Activated naive CD4-positive, alpha-beta T cell treated with anti-CD3 and anti-CD28 coated beads, Interleukin-2, amount 10 ng/mL, durations not matched to agents 7 days and 5 days (primary cell): ENCODE measurements around the gene SUV39H1.
A peak's percentile ranks its signal among the peaks of the same experiment; 100 is the strongest.
"Not testable (repeated sequence)": the region's sequence is repeated elsewhere in the genome, so short reads cannot be mapped to it uniquely, and the experiment has no call there.

ENCODE experiments used
- CTCF ChIA-PET: fragments of 350-600 bp; sonication (Branson Sonifier 250); formaldehyde crosslinking; loops from one replicate; lab custom pipeline; 2021; ENCODE audit warnings: antibody characterized with exemption; lab: Charles Lee
- DNase-seq: peaks from one replicate; pipeline ENCODE4 v3.0.0-alpha.2; 2020
- H3K27ac Mint-ChIP-seq: one replicate; pipeline ENCODE4 v1.8.0; 2021; ENCODE audit warnings: mild to moderate bottlenecking, moderate library complexity, mixed read lengths
- H3K27me3 Mint-ChIP-seq: one replicate; pipeline ENCODE4 v1.8.0; 2021; ENCODE audit warnings: mild to moderate bottlenecking, mixed read lengths
- H3K36me3 Mint-ChIP-seq: one replicate; pipeline ENCODE4 v1.8.0; 2021; ENCODE audit warnings: mixed read lengths
- H3K4me1 Mint-ChIP-seq: one replicate; pipeline ENCODE4 v1.8.0; 2021; ENCODE audit warnings: mixed read lengths
- H3K4me3 Mint-ChIP-seq: one replicate; pipeline ENCODE4 v1.8.0; 2021; ENCODE audit warnings: mild to moderate bottlenecking, moderate library complexity, mixed read lengths
- H3K9me3 Mint-ChIP-seq: one replicate; pipeline ENCODE4 v1.8.0; 2021; ENCODE audit warnings: mixed read lengths

Gene SUV39H1

GRCh38 chrX:48680467-48680866 lies 16.1 kb upstream of the SUV39H1 start:
- H3K9me3 Mint-ChIP-seq, H3K27me3 Mint-ChIP-seq, CTCF ChIA-PET, H3K4me3 Mint-ChIP-seq: not testable (repeated sequence)
- H3K36me3 Mint-ChIP-seq, result peaks cover 27% of the 10 kb centered on the region
- peak overlapping the region; percentile 14 for H3K27ac Mint-ChIP-seq
- peak; percentile 38 for DNase-seq
- H3K4me1 Mint-ChIP-seq, result peaks cover 66% of the 10 kb centered on the region

- peaks cover 69% of the 10 kb centered on the region for H3K4me1 Mint-ChIP-seq
- CTCF ChIA-PET, H3K4me3 Mint-ChIP-seq: not testable (repeated sequence)
Measured at GRCh38 chrX:48680925-48681324, 15.6 kb upstream of the SUV39H1 start.

GRCh38 chrX:48681539-48682183 lies 14.9 kb upstream of the SUV39H1 start:
- peak overlapping the region; percentile 42 for H3K27ac Mint-ChIP-seq
- peaks cover 76% of the 10 kb centered on the region for H3K4me1 Mint-ChIP-seq
- H3K27me3 Mint-ChIP-seq, result no peaks in the 10 kb centered on the region
- DNase-seq, result no peak
- no peaks in the 10 kb centered on the region for H3K9me3 Mint-ChIP-seq
- CTCF ChIA-PET, result no interaction called here
- peaks cover 39% of the 10 kb centered on the region for H3K36me3 Mint-ChIP-seq
- no peak overlapping the region for H3K4me3 Mint-ChIP-seq

More at GRCh38 chrX:48680925-48681324, 15.6 kb upstream of the SUV39H1 start:
- not testable (repeated sequence) for H3K9me3 Mint-ChIP-seq, DNase-seq, H3K27ac Mint-ChIP-seq, H3K27me3 Mint-ChIP-seq
- H3K36me3 Mint-ChIP-seq, result peaks cover 32% of the 10 kb centered on the region

DNA sequence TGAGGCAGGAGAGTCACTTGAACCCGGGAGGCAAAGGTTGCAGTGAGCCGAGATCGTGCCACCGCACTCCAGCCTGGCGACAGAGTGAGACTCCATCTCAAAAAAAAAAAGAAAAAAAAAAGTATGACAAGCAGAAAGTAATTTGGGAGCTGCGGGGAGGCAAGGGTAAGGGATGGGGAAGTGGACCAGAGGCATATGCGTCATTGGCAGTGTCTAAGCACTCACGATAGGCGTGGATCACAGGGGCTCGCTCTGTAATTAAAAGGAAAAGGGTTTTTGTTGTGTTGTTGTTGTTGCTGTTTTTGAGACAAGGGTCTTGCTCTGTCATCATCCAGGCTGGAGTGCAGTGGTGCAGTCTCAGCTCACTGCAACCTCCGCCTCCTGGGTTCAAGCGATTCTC lies 13.7 kb upstream of the SUV39H1 start:
- H3K27ac Mint-ChIP-seq, result peak overlapping the region; percentile 93
- H3K36me3 Mint-ChIP-seq, result peaks cover 47% of the 10 kb centered on the region
- not testable (repeated sequence) for DNase-seq, H3K9me3 Mint-ChIP-seq, H3K27me3 Mint-ChIP-seq
- CTCF ChIA-PET, result interaction anchor here (0.9 kb wide), 1 partner anchor 34 kb away, joined by 4 read pairs; no protein-coding TSS in a partner anchor
- H3K4me1 Mint-ChIP-seq, result peaks cover 78% of the 10 kb centered on the region
- H3K4me3 Mint-ChIP-seq, result peak overlapping the region; percentile 97

DNA sequence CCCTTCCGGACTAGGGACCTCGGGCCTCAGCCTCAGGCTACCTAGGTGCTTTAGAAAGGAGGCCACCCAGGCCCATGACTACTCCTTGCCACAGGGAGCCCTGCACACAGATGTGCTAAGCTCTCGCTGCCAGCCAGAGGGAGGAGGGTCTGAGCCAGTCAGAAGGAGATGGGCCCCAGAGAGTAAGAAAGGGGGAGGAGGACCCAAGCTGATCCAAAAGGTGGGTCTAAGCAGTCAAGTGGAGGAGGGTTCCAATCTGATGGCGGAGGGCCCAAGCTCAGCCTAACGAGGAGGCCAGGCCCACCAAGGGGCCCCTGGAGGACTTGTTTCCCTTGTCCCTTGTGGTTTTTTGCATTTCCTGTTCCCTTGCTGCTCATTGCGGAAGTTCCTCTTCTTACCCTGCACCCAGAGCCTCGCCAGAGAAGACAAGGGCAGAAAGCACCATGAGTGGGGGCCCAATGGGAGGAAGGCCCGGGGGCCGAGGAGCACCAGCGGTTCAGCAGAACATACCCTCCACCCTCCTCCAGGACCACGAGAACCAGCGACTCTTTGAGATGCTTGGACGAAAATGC lies 13.0 kb upstream of the SUV39H1 start, which contains the start of gene WAS:
Gene WAS, plus strand, starts transcription at position 389 of the 572 bp plus-strand sequence. Its CDS starts 55 bp downstream, at position 444.
- peak; percentile 69 for DNase-seq
- Mint-ChIP-seq H3K27me3 (no peaks in the 10 kb centered on the region), H3K9me3 (no peaks in the 10 kb centered on the region), H3K4me1 (peaks cover 72% of the 10 kb centered on the region), H3K4me3 (peak within 1 kb of the TSS; percentile 97), H3K36me3 (peaks cover 54% of the 10 kb centered on the region), H3K27ac (peak within 1 kb of the TSS; percentile 93)
- CTCF ChIA-PET, result interaction anchor here (0.9 kb wide), 1 partner anchor 35 kb away, joined by 4 read pairs; no protein-coding TSS in a partner anchor

GRCh38 chrX:48684134-48684533 lies 12.4 kb upstream of the SUV39H1 start:
- peak overlapping the region; percentile 97 for H3K4me3 Mint-ChIP-seq
- CTCF ChIA-PET, result no interaction called here
- peaks cover 71% of the 10 kb centered on the region for H3K4me1 Mint-ChIP-seq
- H3K27me3 Mint-ChIP-seq, result no peaks in the 10 kb centered on the region
- H3K36me3 Mint-ChIP-seq, result peaks cover 54% of the 10 kb centered on the region
- peak overlapping the region; percentile 93 for H3K27ac Mint-ChIP-seq
- no peak for DNase-seq
- no peaks in the 10 kb centered on the region for H3K9me3 Mint-ChIP-seq

- peaks cover 64% of the 10 kb centered on the region for H3K4me1 Mint-ChIP-seq
- H3K36me3 Mint-ChIP-seq, result peaks cover 55% of the 10 kb centered on the region
- CTCF ChIA-PET, result no interaction called here
- no peak for DNase-seq
- no peaks in the 10 kb centered on the region for H3K27me3 Mint-ChIP-seq
- peak overlapping the region; percentile 97 for H3K4me3 Mint-ChIP-seq
- H3K9me3 Mint-ChIP-seq, result no peaks in the 10 kb centered on the region
- peak overlapping the region; percentile 93 for H3K27ac Mint-ChIP-seq
Measured at GRCh38 chrX:48685416-48685815, 11.1 kb upstream of the SUV39H1 start.

DNA sequence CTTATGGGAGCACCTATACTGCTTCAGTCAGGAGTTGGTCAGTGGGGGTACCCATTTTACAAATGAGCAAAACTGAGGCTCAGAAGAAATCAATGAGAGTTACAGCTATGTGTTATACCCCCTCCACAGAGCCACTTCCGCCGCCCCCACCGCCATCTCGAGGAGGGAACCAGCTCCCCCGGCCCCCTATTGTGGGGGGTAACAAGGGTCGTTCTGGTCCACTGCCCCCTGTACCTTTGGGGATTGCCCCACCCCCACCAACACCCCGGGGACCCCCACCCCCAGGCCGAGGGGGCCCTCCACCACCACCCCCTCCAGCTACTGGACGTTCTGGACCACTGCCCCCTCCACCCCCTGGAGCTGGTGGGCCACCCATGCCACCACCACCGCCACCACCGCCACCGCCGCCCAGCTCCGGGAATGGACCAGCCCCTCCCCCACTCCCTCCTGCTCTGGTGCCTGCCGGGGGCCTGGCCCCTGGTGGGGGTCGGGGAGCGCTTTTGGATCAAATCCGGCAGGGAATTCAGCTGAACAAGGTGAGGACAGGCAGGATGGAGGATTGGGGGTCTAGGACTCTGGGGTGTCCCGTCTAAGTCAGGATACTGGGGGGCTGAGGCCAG lies 7.9 kb upstream of the SUV39H1 start:
- H3K4me1 Mint-ChIP-seq, result peaks cover 41% of the 10 kb centered on the region

GRCh38 chrX:48689208-48689920 lies 7.2 kb upstream of the SUV39H1 start:
- no peak overlapping the region for H3K4me3 Mint-ChIP-seq
- peaks cover 55% of the 10 kb centered on the region for H3K36me3 Mint-ChIP-seq
- no peak for DNase-seq
- no peaks in the 10 kb centered on the region for H3K27me3 Mint-ChIP-seq
- CTCF ChIA-PET, result no interaction called here
- H3K9me3 Mint-ChIP-seq, result no peaks in the 10 kb centered on the region
- peaks cover 36% of the 10 kb centered on the region for H3K4me1 Mint-ChIP-seq
- no peak overlapping the region for H3K27ac Mint-ChIP-seq

More for the DNA sequence above, 7.9 kb upstream of the SUV39H1 start:
- DNase-seq, result no peak
- no peaks in the 10 kb centered on the region for H3K27me3 Mint-ChIP-seq
- H3K4me3 Mint-ChIP-seq, result no peak overlapping the region
- H3K9me3 Mint-ChIP-seq, result no peaks in the 10 kb centered on the region
- peaks cover 62% of the 10 kb centered on the region for H3K36me3 Mint-ChIP-seq
- CTCF ChIA-PET, result no interaction called here
- H3K27ac Mint-ChIP-seq, result no peak overlapping the region

- H3K27ac Mint-ChIP-seq, H3K4me3 Mint-ChIP-seq: not testable (repeated sequence)
Measured at GRCh38 chrX:48691746-48692145, 4.8 kb upstream of the SUV39H1 start.

DNA sequence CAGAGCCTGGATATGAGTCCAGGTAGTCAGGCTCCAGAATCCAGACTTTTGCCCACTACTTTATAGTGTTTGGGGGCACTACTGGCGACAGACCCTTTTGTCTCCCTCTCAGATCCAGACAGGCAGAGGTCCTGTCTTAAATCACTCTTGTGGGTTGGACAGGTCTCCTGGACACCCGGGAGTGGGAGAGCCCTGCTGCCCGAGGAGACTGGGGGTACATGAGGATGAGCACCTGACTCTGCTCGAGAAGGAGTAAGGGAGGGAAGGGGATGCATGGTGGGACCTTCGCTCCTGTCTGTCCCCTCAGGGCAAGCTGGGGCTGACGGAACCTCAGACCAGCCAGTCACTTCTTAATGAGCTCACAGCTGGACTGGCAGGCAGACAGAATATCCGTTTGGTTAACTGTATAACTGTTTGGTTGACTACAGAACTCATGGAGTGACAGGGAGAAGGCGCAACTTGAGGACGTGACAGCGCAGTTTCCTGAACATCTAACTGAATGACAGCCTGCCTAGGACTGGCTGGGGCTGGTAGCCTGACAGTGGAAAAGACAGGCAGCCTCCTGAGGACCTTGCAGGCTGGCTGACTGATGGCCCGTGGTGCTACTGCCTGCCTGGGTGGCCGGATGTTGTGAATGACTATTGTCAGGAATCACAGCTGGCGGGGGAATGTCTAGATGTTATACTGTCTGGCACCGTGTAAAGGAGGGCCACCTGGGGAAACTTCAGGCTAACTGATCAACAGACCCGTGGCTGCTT lies 1.6 kb upstream of the SUV39H1 start:
- Mint-ChIP-seq H3K27ac (peak overlapping the region; percentile 90), H3K9me3 (no peaks in the 10 kb centered on the region), H3K4me3 (peak overlapping the region; percentile 78), H3K36me3 (peaks cover 32% of the 10 kb centered on the region), H3K4me1 (peaks cover 42% of the 10 kb centered on the region), H3K27me3 (no peaks in the 10 kb centered on the region)
- DNase-seq, result no peak
- CTCF ChIA-PET, result no interaction called here

More at GRCh38 chrX:48691746-48692145, 4.8 kb upstream of the SUV39H1 start:
- DNase-seq, CTCF ChIA-PET, H3K9me3 Mint-ChIP-seq, H3K27me3 Mint-ChIP-seq: not testable (repeated sequence)
- H3K36me3 Mint-ChIP-seq, result peaks cover 34% of the 10 kb centered on the region
- H3K4me1 Mint-ChIP-seq, result peaks cover 29% of the 10 kb centered on the region

GRCh38 chrX:48695534-48695896 lies 1.0 kb upstream of the SUV39H1 start:
- Mint-ChIP-seq H3K27ac (peak overlapping the region; percentile 90), H3K4me3 (peak overlapping the region; percentile 78), H3K4me1 (peaks cover 43% of the 10 kb centered on the region), H3K36me3 (peaks cover 31% of the 10 kb centered on the region), H3K9me3 (no peaks in the 10 kb centered on the region), H3K27me3 (no peaks in the 10 kb centered on the region)
- CTCF ChIA-PET, result no interaction called here
- DNase-seq, result no peak

DNA sequence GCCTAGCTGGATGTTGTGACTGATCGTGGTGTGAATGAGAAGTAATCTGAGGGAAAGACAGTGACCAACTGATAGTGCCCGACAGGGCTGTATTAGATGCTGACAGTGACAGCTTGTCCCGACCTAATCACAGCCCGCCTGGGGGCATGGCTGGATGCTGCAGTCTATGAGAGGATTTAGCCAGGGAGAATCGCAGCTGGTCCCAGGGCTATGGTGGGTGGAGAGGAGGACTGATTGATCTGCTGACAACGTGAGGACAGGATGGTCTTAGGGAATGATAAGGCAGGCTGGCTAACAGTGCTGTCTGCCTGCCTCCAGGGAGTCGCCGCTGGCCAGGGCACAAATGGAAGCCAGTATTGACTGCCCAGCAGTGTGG lies 621 bp upstream of the SUV39H1 start:
- Mint-ChIP-seq H3K9me3 (no peaks in the 10 kb centered on the region), H3K36me3 (peaks cover 31% of the 10 kb centered on the region), H3K4me3 (peak overlapping the region; percentile 78), H3K27ac (peak overlapping the region; percentile 90), H3K27me3 (no peaks in the 10 kb centered on the region), H3K4me1 (peaks cover 46% of the 10 kb centered on the region)
- no peak for DNase-seq
- CTCF ChIA-PET, result no interaction called here
